GM12874 (cell line): ENCODE data around the gene SPTBN5.

Source experiments
- TF ChIP-seq, protein P1 (sequence below): IDR thresholded peaks from 2 replicates; pipeline ENCODE4 v1.5.1; 2011; ENCODE audit warnings: low read depth, mild to moderate bottlenecking, control low read depth, low read length, moderate library complexity; ENCODE audit not compliant: insufficient read depth

Gene SPTBN5

DNA sequence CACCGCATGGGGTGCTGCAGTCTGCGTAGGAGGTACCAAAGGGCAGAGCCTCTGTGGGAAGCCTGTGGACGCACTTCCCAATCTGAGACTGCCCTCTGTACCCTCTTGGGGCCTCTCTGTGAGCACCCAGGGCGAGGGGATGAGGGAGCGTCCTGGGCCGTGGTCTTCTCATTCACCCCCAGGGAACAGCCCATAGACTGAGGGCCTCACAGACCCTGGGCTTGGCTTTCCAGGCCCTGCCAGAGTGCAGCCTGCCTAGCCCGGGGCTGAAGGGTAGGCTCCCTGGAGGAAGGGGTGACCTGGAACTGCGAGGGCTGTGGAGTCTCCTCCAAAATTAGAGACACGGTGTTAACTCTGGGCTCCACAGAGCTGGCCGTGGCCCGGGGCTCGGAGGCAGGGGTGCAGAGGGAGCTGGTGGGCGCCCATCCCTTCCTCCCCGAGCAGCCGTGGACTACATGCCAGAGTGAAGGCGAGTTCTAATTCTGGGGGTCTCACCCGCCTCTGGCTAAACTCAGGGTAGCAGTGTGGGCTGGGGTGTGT is 468 bp upstream of the SPTBN5 start:
- TF ChIP-seq, protein P1, sequence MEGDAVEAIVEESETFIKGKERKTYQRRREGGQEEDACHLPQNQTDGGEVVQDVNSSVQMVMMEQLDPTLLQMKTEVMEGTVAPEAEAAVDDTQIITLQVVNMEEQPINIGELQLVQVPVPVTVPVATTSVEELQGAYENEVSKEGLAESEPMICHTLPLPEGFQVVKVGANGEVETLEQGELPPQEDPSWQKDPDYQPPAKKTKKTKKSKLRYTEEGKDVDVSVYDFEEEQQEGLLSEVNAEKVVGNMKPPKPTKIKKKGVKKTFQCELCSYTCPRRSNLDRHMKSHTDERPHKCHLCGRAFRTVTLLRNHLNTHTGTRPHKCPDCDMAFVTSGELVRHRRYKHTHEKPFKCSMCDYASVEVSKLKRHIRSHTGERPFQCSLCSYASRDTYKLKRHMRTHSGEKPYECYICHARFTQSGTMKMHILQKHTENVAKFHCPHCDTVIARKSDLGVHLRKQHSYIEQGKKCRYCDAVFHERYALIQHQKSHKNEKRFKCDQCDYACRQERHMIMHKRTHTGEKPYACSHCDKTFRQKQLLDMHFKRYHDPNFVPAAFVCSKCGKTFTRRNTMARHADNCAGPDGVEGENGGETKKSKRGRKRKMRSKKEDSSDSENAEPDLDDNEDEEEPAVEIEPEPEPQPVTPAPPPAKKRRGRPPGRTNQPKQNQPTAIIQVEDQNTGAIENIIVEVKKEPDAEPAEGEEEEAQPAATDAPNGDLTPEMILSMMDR = no peak

DNA sequence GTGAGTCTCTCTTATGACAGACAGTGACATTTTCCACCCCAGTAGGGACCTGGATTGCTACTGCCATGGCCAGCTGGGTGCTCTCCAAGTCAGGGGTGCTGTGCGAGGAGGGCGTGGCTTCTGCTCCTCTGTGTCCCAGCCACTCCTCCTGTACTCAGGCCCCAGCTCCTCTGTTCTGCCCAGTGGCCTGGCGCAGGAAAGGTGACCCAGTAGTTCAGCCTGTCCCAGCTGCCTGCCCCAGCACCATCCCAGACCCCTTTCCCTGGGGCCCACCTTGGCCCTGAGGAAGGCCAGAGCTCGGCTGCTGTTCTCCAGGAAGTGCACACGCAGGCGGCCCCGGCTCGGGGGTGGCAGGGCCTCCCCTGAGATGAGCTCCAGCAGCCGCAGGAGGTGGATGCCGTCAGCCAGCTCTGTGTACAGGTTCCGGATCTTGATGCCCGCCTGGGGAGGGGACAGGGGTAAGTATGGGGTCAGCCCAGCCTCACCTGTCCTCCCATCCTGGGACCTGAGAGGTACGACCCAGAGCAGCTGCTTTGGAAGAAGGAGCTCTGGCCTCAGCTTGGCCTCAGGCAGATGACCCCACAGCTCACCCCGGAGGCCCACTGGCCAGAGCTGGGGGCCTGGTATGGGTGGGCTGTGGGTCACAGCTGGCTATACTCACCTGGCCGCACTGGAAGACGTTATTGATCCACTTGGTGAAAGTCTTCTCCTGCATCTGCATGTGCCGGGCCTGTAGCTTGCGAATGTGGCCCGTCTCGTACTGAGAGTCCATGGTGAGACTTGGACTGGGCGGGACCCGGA is 1.0 kb downstream of the SPTBN5 start:
- TF ChIP-seq, protein P1 = no peak

DNA sequence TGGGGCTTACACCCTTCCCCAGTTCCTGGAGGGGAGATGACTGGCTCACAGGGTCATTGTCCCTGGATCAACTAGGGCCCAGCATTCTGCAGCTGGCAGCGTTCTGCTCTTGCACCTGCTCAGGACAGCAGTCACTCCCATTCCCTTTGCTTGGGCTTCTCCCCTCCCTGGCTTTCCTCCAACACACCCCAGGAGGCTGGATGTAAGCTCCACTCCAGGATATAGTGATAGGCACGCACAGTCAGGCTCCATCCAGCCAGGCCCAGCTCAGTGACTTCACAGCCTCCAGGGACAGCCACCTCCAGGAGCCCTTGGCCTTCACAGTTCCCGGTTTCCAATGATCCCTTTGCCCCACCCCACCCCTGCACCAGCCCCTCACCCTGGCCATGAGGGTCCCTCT is 1.9 kb downstream of the SPTBN5 start:
- TF ChIP-seq, protein P1 = no peak

DNA sequence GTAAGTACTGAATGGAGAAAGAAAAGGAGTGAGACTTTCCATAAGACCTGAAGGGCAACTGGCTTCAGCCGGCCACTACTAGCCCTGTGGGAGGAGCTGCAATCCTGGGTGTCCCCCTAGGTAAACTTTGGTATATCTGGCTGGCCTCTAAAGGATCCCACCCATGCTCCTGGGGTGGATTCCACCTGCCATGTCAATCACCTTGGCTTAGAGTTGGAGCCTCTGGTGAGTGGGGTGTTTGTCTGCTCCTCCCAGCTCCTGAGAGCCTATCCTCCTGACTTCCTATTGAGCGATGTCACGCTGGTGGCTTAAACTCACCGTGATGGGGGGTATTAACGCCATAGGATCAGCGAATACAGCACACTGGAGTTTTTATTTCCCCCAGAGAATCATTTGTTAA is 2.6 kb downstream of the SPTBN5 start:
- TF ChIP-seq, protein P1 = no peak

DNA sequence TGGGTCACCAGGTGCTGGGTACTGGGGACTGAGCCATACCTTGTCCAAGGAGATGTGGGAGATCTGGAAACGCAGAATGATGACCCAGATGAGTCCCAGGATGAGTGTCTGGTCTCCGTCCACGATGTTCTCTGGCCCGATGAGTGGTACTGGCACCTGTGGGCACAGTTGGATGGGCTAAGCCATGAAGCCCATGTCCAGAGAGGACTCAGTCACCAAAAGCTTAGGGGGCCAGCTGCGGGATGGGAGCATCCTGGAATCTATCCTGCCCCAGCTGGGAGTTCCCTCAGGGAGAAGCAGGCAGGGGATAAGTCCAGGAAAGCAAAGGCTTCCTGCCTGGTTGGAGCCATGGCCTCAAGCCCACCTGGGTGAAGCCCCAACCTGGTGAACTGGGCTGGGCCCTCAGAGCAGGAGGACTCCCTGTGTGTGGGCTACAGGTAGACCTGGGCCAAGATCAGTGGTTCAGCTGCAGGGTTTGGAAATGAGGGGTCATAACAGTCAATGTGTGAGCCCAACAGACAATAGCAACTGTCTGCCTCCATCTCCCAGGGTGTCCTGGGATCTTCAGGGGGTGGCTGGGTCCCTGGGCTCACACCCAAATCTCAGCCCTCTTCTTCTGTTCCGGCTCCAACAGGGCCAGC is 3.7 kb downstream of the SPTBN5 start:
- TF ChIP-seq, protein P1 = no peak

DNA sequence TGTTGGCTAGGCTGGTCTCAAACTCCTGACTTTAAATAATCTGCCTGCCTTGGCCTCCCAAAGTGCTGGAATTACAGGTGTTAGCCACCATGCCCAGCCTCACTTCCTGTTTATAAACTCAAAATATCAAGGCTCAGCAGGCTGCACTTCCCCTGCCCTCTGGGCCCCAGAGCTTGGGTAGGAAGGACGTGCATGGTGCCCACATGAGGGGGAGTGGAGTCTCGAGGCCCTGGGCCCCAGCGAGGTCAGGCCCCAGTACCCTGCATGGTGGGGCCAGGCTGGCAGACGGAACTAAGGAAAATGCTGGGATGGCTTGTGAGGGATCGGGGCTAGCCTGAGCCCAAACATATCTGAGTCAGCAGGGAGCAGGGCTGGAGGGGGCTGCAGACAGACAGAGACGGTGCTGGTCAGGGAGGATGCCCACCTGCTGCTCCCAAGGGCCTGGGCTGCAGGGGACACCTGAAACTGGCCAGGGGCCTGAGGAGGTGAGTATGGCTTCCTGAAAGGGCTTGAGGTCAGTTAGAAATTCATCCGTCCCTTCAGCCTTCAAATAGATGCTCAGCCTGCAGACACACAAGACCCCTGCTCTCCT is 5.1 kb downstream of the SPTBN5 start:
- TF ChIP-seq, protein P1 = no peak

DNA sequence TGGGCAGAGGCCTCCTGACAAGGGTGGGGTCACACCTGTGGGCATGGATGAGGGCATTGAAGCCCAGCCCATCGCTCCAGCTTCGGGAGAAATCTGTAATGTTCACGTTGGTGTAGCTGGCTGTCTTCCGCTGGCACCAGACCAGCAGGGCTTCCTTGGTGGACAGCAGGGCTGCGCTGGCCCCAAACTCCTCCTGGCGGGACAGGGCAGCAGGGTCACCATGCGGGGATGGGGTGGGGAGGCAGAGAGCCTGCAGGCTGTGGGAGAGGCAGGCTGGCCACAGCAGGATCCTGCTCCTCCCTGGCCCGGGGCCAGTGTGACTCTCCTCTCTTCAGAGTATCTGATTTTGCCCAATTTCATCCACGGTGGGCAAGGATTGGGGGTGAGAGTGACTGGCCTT is 6.0 kb downstream of the SPTBN5 start:
- TF ChIP-seq, protein P1 = no peak
